ENCODE results near the gene PDE1A. TPM values are rescaled to one million over a fixed set of nuclear protein-coding genes. Genes with fewer than 3 reads are reported as not detected.
"Not testable (repeated sequence)": the region's sequence is repeated elsewhere in the genome, so short reads cannot be mapped to it uniquely, and the experiment has no call there.

Gene PDE1A
- total RNA-seq, 1 donor from 2014 or later, result 1.1 TPM

GRCh38 chr2:182281276-182281675 is 145.6 kb downstream of the PDE1A start:
- Mint-ChIP-seq H3K36me3 (ENCODE audit: low read depth) (no peaks in the 10 kb centered on the region), H3K27me3 (ENCODE audit: low read depth) (no peaks in the 10 kb centered on the region), H3K4me1 (ENCODE audit: low read depth) (peaks cover 14% of the 10 kb centered on the region), H3K27ac (ENCODE audit: unreplicated experiment) (no peak overlapping the region), H3K4me3 (ENCODE audit: unreplicated experiment) (no peak overlapping the region), H3K9me3 (ENCODE audit: low read depth) (peaks cover 14% of the 10 kb centered on the region)
- no peak for TF ChIP-seq CTCF (IDR thresholded peaks at IDR 0.05)
- DNase-seq (ENCODE audit: low spot score), result no peak

- TF ChIP-seq CTCF (IDR thresholded peaks at IDR 0.05), result no peak
- Mint-ChIP-seq H3K36me3 (ENCODE audit: low read depth) (peaks cover 4% of the 10 kb centered on the region), H3K27ac (ENCODE audit: unreplicated experiment) (no peak overlapping the region), H3K9me3 (ENCODE audit: low read depth) (peaks cover 21% of the 10 kb centered on the region), H3K27me3 (ENCODE audit: low read depth) (no peaks in the 10 kb centered on the region), H3K4me3 (ENCODE audit: unreplicated experiment) (no peak overlapping the region), H3K4me1 (ENCODE audit: low read depth) (peaks cover 14% of the 10 kb centered on the region)
- DNase-seq (ENCODE audit: low spot score), result no peak
These were observed 146.7 kb downstream of the PDE1A start for GRCh38 chr2:182280118-182280517.

- Mint-ChIP-seq H3K9me3 (ENCODE audit: low read depth) (peaks cover 27% of the 10 kb centered on the region), H3K4me1 (ENCODE audit: low read depth) (peaks cover 14% of the 10 kb centered on the region)
- not testable (repeated sequence) for H3K27me3 Mint-ChIP-seq (ENCODE audit: low read depth); H3K27ac Mint-ChIP-seq (ENCODE audit: unreplicated experiment); DNase-seq (ENCODE audit: low spot score); H3K36me3 Mint-ChIP-seq (ENCODE audit: low read depth); H3K4me3 Mint-ChIP-seq (ENCODE audit: unreplicated experiment)
These were observed 150.2 kb downstream of the PDE1A start for GRCh38 chr2:182276662-182277061.

GRCh38 chr2:182267971-182268370 is 158.9 kb downstream of the PDE1A start:
- Mint-ChIP-seq H3K9me3 (ENCODE audit: low read depth) (no peaks in the 10 kb centered on the region), H3K4me1 (ENCODE audit: low read depth) (no peaks in the 10 kb centered on the region), H3K27ac (ENCODE audit: unreplicated experiment) (no peak overlapping the region), H3K36me3 (ENCODE audit: low read depth) (no peaks in the 10 kb centered on the region), H3K27me3 (ENCODE audit: low read depth) (no peaks in the 10 kb centered on the region), H3K4me3 (ENCODE audit: unreplicated experiment) (no peak overlapping the region)
- DNase-seq (ENCODE audit: low spot score), result no peak
- TF ChIP-seq CTCF (IDR thresholded peaks at IDR 0.05), result no peak

GRCh38 chr2:182266909-182267308 is 159.9 kb downstream of the PDE1A start:
- Mint-ChIP-seq H3K27ac (ENCODE audit: unreplicated experiment) (no peak overlapping the region), H3K4me1 (ENCODE audit: low read depth) (no peaks in the 10 kb centered on the region), H3K4me3 (ENCODE audit: unreplicated experiment) (no peak overlapping the region), H3K27me3 (ENCODE audit: low read depth) (no peaks in the 10 kb centered on the region), H3K36me3 (ENCODE audit: low read depth) (no peaks in the 10 kb centered on the region), H3K9me3 (ENCODE audit: low read depth) (no peaks in the 10 kb centered on the region)
- DNase-seq (ENCODE audit: low spot score), result no peak
- no peak for TF ChIP-seq CTCF (IDR thresholded peaks at IDR 0.05)

DNA sequence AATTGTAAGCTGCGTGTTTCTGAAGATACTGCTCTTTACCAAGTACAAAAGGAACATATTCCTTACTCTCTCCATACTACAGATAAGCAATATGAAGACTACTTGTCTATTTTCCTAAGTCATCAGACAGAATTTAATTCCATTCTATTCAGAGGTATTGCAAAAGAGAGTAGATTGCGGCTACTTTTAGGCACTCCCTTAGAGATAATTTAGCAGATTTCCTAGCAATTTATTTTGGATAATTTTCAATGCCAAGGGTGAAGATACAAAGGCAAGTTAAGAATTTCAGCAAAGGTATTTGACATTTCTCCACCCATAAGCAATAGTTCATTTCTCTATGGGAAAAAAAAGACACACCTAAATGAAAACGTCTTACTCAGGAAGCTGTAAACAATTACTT is 161.1 kb downstream of the PDE1A start:
- TF ChIP-seq CTCF (IDR thresholded peaks at IDR 0.05), result no peak
- Mint-ChIP-seq H3K36me3 (ENCODE audit: low read depth) (no peaks in the 10 kb centered on the region), H3K4me1 (ENCODE audit: low read depth) (no peaks in the 10 kb centered on the region), H3K4me3 (ENCODE audit: unreplicated experiment) (no peak overlapping the region), H3K27me3 (ENCODE audit: low read depth) (no peaks in the 10 kb centered on the region), H3K27ac (ENCODE audit: unreplicated experiment) (no peak overlapping the region), H3K9me3 (ENCODE audit: low read depth) (no peaks in the 10 kb centered on the region)
- no peak for DNase-seq (ENCODE audit: low spot score)

All from chondrocyte (in vitro differentiated cells).